Uterus (tissue), 4 donors: Measurements from ENCODE around the gene ACOT7. TPM values are rescaled to one million over a fixed set of nuclear protein-coding genes. Genes with fewer than 3 reads are reported as not detected.
"Not testable (repeated sequence)": the region's sequence is repeated elsewhere in the genome, so short reads cannot be mapped to it uniquely, and the experiment has no call there.

Experiments used
- DNase-seq, 2 donors: peaks; one replicate each; pipeline ENCODE4 v3.0.0-alpha.2; 2019 to 2020
- H3K27ac ChIP-seq, 2 donors: fragments of 200-600 bp; sonication (generic); 1 replicate in 1 of 2; 2 replicates in 1 of 2; pipeline ENCODE4 v1.5.1; 2016 to 2018
- H3K27me3 ChIP-seq, 2 donors: fragments of 200-600 bp; sonication (generic); one replicate each; pipeline ENCODE4 v1.5.1; 2018 to 2019; ENCODE audit warnings: control low read depth in 1 of 2
- H3K36me3 ChIP-seq, 2 donors: fragments of 200-600 bp; sonication (generic); one replicate each; pipeline ENCODE4 v1.5.1; 2019; ENCODE audit warnings: control low read depth in 1 of 2
- H3K4me1 ChIP-seq, 2 donors: fragments of 200-600 bp; sonication (generic); one replicate each; pipeline ENCODE4 v1.5.1; 2018 to 2019; ENCODE audit warnings: control low read depth in 1 of 2
- H3K4me3 ChIP-seq, 2 donors: fragments of 200-600 bp; sonication (generic); 1 replicate in 1 of 2; 2 replicates in 1 of 2; pipeline ENCODE4 v1.5.1; 2018 to 2019; ENCODE audit warnings: mild to moderate bottlenecking in 1 of 2
- H3K9me3 ChIP-seq, 2 donors: fragments of 200-600 bp; sonication (generic); one replicate each; pipeline ENCODE4 v1.5.1; 2019; ENCODE audit warnings: control low read depth in 1 of 2
- POLR2A ChIP-seq, 2 donors: fragments of 450-650 bp; IDR thresholded peaks; one replicate each; pipeline ENCODE4 v1.6.1; 2016; ENCODE audit warnings: antibody characterized with exemption in 2 of 2, mild to moderate bottlenecking in 1 of 2, moderate library complexity in 1 of 2
- intact Hi-C: fragments of 100-400 bp; cut with DNase I; formaldehyde crosslinking; loops from one replicate; pipeline ENCODE4 v1.15.1; 2023; ENCODE audit warnings: low total_unique reads
- total RNA-seq, 4 donors: library from RNA; depleted of rRNA in 3 of 4; stranded (reverse); fragments of >200 nt in 3 of 4; gene quantifications; one replicate each; pipeline versions ENCODE4 v1.1.0 to v1.2.4, GENCODE V29; 2014 to 2023
- TF ChIP-seq, protein P1 (sequence below), 4 experiments: fragments of 200-600 bp in 2 of 4; fragments of 450-650 bp in 2 of 4; sonication (generic) in 2 of 4; IDR thresholded peaks; one replicate each; pipeline ENCODE4 v1.5.1; 2016 to 2019; ENCODE audit warnings: antibody characterized with exemption in 4 of 4, mild to moderate bottlenecking in 2 of 4, moderate library complexity in 1 of 4
- donor health status: DM: yes; HTN: yes; CAD: no.

The ACOT7 gene
- total RNA-seq, 4 donors from 2014 or later = 7.4 to 27.6 (median 12.4) TPM

- no peak for DNase-seq
- TF ChIP-seq, protein P1, sequence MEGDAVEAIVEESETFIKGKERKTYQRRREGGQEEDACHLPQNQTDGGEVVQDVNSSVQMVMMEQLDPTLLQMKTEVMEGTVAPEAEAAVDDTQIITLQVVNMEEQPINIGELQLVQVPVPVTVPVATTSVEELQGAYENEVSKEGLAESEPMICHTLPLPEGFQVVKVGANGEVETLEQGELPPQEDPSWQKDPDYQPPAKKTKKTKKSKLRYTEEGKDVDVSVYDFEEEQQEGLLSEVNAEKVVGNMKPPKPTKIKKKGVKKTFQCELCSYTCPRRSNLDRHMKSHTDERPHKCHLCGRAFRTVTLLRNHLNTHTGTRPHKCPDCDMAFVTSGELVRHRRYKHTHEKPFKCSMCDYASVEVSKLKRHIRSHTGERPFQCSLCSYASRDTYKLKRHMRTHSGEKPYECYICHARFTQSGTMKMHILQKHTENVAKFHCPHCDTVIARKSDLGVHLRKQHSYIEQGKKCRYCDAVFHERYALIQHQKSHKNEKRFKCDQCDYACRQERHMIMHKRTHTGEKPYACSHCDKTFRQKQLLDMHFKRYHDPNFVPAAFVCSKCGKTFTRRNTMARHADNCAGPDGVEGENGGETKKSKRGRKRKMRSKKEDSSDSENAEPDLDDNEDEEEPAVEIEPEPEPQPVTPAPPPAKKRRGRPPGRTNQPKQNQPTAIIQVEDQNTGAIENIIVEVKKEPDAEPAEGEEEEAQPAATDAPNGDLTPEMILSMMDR (IDR thresholded peaks at IDR 0.05) = no peak
- no peak for TF ChIP-seq POLR2A (IDR thresholded peaks at IDR 0.05)
- H3K4me3 ChIP-seq = no peak overlapping the region
- intact Hi-C loops = no loop called here
- no peaks in the 10 kb centered on the region for H3K27me3 ChIP-seq
- no peak overlapping the region for H3K27ac ChIP-seq
- no peaks in the 10 kb centered on the region for H3K9me3 ChIP-seq
- no peaks in the 10 kb centered on the region for H3K36me3 ChIP-seq
- no peaks in the 10 kb centered on the region for H3K4me1 ChIP-seq
Measured at GRCh38 chr1:6314503-6314902, 79.1 kb downstream of the ACOT7 start.

DNA sequence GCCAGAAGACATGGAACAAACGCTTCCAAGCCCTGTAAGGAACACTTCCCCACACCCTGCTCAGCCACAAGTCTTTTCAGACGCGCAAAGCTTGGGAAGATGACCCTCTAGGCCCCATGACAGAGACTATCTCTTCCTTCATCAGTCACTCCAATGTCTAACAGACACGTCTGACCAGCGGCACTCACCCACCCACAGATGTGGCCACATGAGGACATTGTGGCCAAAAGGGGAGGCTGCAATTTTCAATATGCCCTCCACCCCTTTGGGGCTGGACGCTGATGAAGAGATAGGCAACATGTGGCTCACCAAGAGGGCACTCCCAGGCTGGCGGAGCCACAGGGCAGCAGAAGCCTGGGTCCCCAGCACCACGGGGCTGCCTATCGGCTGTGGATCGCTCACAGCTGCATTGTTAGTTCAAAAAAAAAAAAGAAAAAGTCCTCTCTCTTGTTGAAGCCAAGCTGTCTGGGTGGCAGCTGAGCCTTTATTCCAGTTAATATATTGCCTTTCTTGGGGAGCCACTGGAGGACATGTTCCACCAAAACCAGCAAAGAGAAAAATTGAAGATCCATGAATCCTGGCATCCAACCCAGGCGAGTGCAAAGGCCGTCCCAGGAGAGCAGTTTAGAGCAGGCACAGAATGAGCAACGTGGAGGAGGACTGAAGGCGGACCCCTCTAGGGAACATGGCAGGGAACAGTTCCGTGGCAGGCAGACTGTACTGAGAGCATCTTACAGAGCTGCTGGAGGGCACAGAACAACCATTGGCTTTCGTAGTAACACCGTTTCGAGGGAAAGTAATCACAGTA lies 80.0 kb downstream of the ACOT7 start:
- TF ChIP-seq, protein P1 (IDR thresholded peaks at IDR 0.05) = no peak
- no peak for TF ChIP-seq POLR2A (IDR thresholded peaks at IDR 0.05)
- Histone ChIP-seq H3K9me3 (no peaks in the 10 kb centered on the region), H3K27me3 (no peaks in the 10 kb centered on the region), H3K27ac (no peak overlapping the region), H3K36me3 (no peaks in the 10 kb centered on the region), H3K4me3 (no peak overlapping the region), H3K4me1 (no peaks in the 10 kb centered on the region)
- DNase-seq = no peak
- intact Hi-C loops = no loop called here

DNA sequence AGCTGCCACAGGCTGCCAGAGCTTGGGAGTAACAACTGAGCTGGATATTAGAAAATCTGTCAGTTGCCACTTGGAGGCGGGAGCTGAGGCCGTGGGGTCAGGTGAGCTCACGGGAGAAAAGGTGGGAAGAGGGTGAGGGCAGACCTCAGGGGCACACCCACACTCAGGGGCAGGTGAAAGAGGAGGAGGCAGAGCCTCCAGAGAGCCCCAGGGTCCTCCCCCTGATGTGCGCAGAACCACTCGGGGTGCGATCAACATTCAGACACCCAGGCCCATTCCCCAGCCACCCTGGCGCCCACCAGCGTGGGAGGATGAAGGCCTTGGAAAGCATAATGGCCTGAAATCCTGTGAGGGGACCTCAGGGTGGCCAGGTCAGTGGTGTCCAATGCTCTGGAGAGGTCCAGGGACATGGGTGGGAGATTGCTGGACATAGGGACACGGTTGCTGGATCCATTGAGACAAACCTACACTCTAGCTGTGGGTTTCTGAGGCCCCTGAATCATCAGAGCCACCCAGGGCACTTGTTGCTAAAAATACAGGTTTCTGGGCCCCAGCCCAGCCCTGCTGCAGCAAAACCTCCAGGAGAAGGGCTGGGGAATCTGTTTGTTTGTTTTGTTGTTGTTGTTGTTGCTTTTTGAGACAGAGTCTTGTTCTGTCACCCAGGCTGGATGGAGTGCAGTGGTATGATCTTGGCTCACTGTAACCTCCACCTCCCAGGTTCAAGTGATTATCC lies 83.3 kb downstream of the ACOT7 start:
- no peak for DNase-seq
- no peaks in the 10 kb centered on the region for H3K36me3 ChIP-seq

GRCh38 chr1:6309564-6309963 lies 84.0 kb downstream of the ACOT7 start:
- no peak overlapping the region for H3K4me3 ChIP-seq
- H3K27ac ChIP-seq = no peak overlapping the region
- DNase-seq = no peak
- H3K27me3 ChIP-seq = no peaks in the 10 kb centered on the region
- intact Hi-C loops = no loop called here
- H3K9me3 ChIP-seq = no peaks in the 10 kb centered on the region
- TF ChIP-seq, protein P1 (IDR thresholded peaks at IDR 0.05) = no peak
- no peak for TF ChIP-seq POLR2A (IDR thresholded peaks at IDR 0.05)
- H3K36me3 ChIP-seq = no peaks in the 10 kb centered on the region
- no peaks in the 10 kb centered on the region for H3K4me1 ChIP-seq

More for the DNA sequence above, 83.3 kb downstream of the ACOT7 start:
- intact Hi-C loops = no loop called here
- no peaks in the 10 kb centered on the region for H3K27me3 ChIP-seq
- no peak for TF ChIP-seq POLR2A (IDR thresholded peaks at IDR 0.05)
- TF ChIP-seq, protein P1 (IDR thresholded peaks at IDR 0.05) = no peak
- no peaks in the 10 kb centered on the region for H3K4me1 ChIP-seq
- no peaks in the 10 kb centered on the region for H3K9me3 ChIP-seq
- no peak overlapping the region for H3K4me3 ChIP-seq
- H3K27ac ChIP-seq = no peak overlapping the region

- Histone ChIP-seq H3K4me1 (no peaks in the 10 kb centered on the region), H3K27me3 (no peaks in the 10 kb centered on the region), H3K36me3 (no peaks in the 10 kb centered on the region), H3K27ac (no peak overlapping the region), H3K4me3 (no peak overlapping the region), H3K9me3 (no peaks in the 10 kb centered on the region)
- intact Hi-C loops = no loop called here
- no peak for DNase-seq
- TF ChIP-seq POLR2A (IDR thresholded peaks at IDR 0.05) = no peak
- TF ChIP-seq, protein P1 (IDR thresholded peaks at IDR 0.05) = no peak
Measured at GRCh38 chr1:6308449-6308848, 85.1 kb downstream of the ACOT7 start.

GRCh38 chr1:6307682-6308081 lies 85.9 kb downstream of the ACOT7 start:
- DNase-seq, H3K4me3 ChIP-seq, H3K4me1 ChIP-seq, intact Hi-C loops, H3K9me3 ChIP-seq, H3K36me3 ChIP-seq, H3K27ac ChIP-seq, H3K27me3 ChIP-seq: not testable (repeated sequence)
